Transverse colon (tissue), 4 donors: Measurements from ENCODE around the gene SERPINB6. TPM values are rescaled to one million over a fixed set of nuclear protein-coding genes. Genes with fewer than 3 reads are reported as not detected.
A peak's percentile ranks its signal among the peaks of the same experiment; 100 is the strongest.
"Not testable (repeated sequence)": the region's sequence is repeated elsewhere in the genome, so short reads cannot be mapped to it uniquely, and the experiment has no call there.

Experiments used
- DNase-seq: peaks from one replicate; pipeline ENCODE4 v3.0.0-alpha.2; 2019
- H3K27ac ChIP-seq, 4 donors: fragments of 200-600 bp; sonication (generic); 2 replicates each; pipeline ENCODE4 v1.5.1; 2016 to 2018; ENCODE audit warnings: inconsistent platforms in 4 of 4
- H3K27me3 ChIP-seq: fragments of 200-600 bp; sonication (generic); 2 replicates; pipeline ENCODE4 v1.5.1; 2017; ENCODE audit warnings: inconsistent platforms
- H3K36me3 ChIP-seq, 4 donors: fragments of 200-600 bp; sonication (generic); 2 replicates each; pipeline ENCODE4 v1.5.1; 2017 to 2019; ENCODE audit warnings: inconsistent platforms in 4 of 4
- H3K4me1 ChIP-seq, 4 donors: fragments of 200-600 bp; sonication (generic); 2 replicates each; pipeline ENCODE4 v1.5.1; 2017 to 2020; ENCODE audit warnings: inconsistent platforms in 4 of 4
- H3K4me3 ChIP-seq, 4 donors: fragments of 200-600 bp; sonication (generic); 1 replicate in 1 of 4; 2 replicates in 3 of 4; pipeline versions ENCODE4 v1.5.1 to v1.6.1; 2017 to 2019; ENCODE audit warnings: inconsistent platforms in 4 of 4
- H3K9me3 ChIP-seq, 2 donors: fragments of 200-600 bp; sonication (generic); 2 replicates each; pipeline ENCODE4 v1.5.1; 2017 to 2019; ENCODE audit warnings: inconsistent platforms in 2 of 2
- CTCF ChIP-seq, 5 experiments: fragments of 200-600 bp in 3 of 5; fragments of 450-650 bp in 2 of 5; sonication (generic) in 3 of 5; IDR thresholded peaks; 1 replicate in 2 of 5; 2 replicates in 3 of 5; pipeline ENCODE4 v1.5.1; 2016 to 2017; ENCODE audit warnings: antibody characterized with exemption in 5 of 5, inconsistent platforms in 3 of 5, mild to moderate bottlenecking in 2 of 5, moderate library complexity in 1 of 5
- EP300 ChIP-seq: sonication (generic); formaldehyde crosslinking; IDR thresholded peaks from one replicate; pipeline ENCODE4 v1.6.1; 2017; ENCODE audit warnings: antibody characterized with exemption, low read depth
- POLR2A ChIP-seq: fragments of 450-650 bp; IDR thresholded peaks from one replicate; pipeline ENCODE4 v1.6.1; 2016; ENCODE audit warnings: antibody characterized with exemption, mild to moderate bottlenecking, moderate library complexity
- POLR2AphosphoS5 ChIP-seq, 3 donors: sonication (generic); formaldehyde crosslinking; IDR thresholded peaks; one replicate each; pipeline ENCODE4 v1.6.1; 2016; ENCODE audit warnings: antibody characterized with exemption in 3 of 3
- WGBS, 2 donors: methylation state at CpG; one replicate each; pipeline ENCODE4 v1.1.5; 2018; ENCODE audit warnings: low coverage in 1 of 2; 5-methylcytosine and 5-hydroxymethylcytosine counted together
- in situ Hi-C, 4 donors: fragments of 200-750 bp; cut with MboI; loops; one replicate each; pipeline versions ENCODE4 v1.15.0 to v1.15.1; 2017; ENCODE audit warnings: low sequenced_read_pairs in 3 of 4, low pct_ligation_motif_present in 1 of 4, low pct_unique_long_range_greater_than_20kb in 1 of 4
- intact Hi-C: fragments of 100-400 bp; cut with DNase I; formaldehyde crosslinking; loops from one replicate; pipeline ENCODE4 v1.15.1; 2023; ENCODE audit warnings: low total_unique reads
- total RNA-seq, 4 donors: library from RNA; depleted of rRNA; stranded (reverse); fragments of >200 nt; gene quantifications; one replicate each; pipeline ENCODE4 v1.1.0, GENCODE V29; 2016

Gene SERPINB6
- total RNA-seq, 4 donors from 2014 or later, result 134 to 276 (median 170) TPM

GRCh38 chr6:2909718-2910117 is 61.6 kb downstream of the SERPINB6 start:
- no peaks in the 10 kb centered on the region for H3K36me3 ChIP-seq
- H3K4me1 ChIP-seq, result peaks cover 0 to 6% (median 1%) of the 10 kb centered on the region in 4 donors
- H3K27me3 ChIP-seq, result no peaks in the 10 kb centered on the region
- H3K4me3 ChIP-seq, result no peak overlapping the region
- no peak for TF ChIP-seq CTCF (IDR thresholded peaks at IDR 0.05)
- no peak for TF ChIP-seq POLR2AphosphoS5 (IDR thresholded peaks at IDR 0.05)
- TF ChIP-seq POLR2A, result no peak
- no peak for TF ChIP-seq EP300
- in situ Hi-C loops (loop anchor here in 2 of 4 donors (5.0 to 10.0 kb wide), 2 partner anchors 55 to 62 kb away; no protein-coding TSS in a partner anchor), intact Hi-C loops (no loop called here)
- no peaks in the 10 kb centered on the region for H3K9me3 ChIP-seq
- no peak overlapping the region for H3K27ac ChIP-seq
- whole genome bisulfite sequencing, 2 donors, result 82 to 87% methylated on average over 4 of the region's 4 CpGs
- DNase-seq, result no peak

GRCh38 chr6:2909051-2909606 is 62.2 kb downstream of the SERPINB6 start:
- H3K4me3 ChIP-seq, H3K27me3 ChIP-seq, H3K27ac ChIP-seq, H3K36me3 ChIP-seq, H3K9me3 ChIP-seq, H3K4me1 ChIP-seq, intact Hi-C loops, DNase-seq: not testable (repeated sequence)
- in situ Hi-C loops, result loop anchor here in 1 of 4 donors (10.0 kb wide), 1 partner anchor 54 kb away; no protein-coding TSS in a partner anchor
- WGBS, 2 donors, result 83 to 88% methylated on average over 7 to 16 of the region's 16 CpGs

GRCh38 chr6:2908516-2908915 is 62.9 kb downstream of the SERPINB6 start:
- H3K27ac ChIP-seq, H3K9me3 ChIP-seq, DNase-seq, H3K36me3 ChIP-seq, intact Hi-C loops, H3K4me1 ChIP-seq, H3K4me3 ChIP-seq, H3K27me3 ChIP-seq: not testable (repeated sequence)
- 87% methylated on average over 3 of the region's 3 CpGs; no CpG with 5 or more reads in 1 of the 2 donors for WGBS, 2 donors
- in situ Hi-C loops, result loop anchor here in 1 of 4 donors (10.0 kb wide), 1 partner anchor 54 kb away; no protein-coding TSS in a partner anchor

GRCh38 chr6:2903411-2904185 is 67.8 kb downstream of the SERPINB6 start:
- intact Hi-C loops, H3K36me3 ChIP-seq, DNase-seq, H3K27me3 ChIP-seq, H3K9me3 ChIP-seq: not testable (repeated sequence)
- Histone ChIP-seq H3K4me1 (peaks cover 0 to 21% (median 7%) of the 10 kb centered on the region in 4 donors), H3K27ac (peak overlapping the region; percentile 80 to 86 (median 82)), H3K4me3 (peak overlapping the region; percentile 17 to 68 (median 64))
- in situ Hi-C loops, result loop anchor here in 1 of 4 donors (10.0 kb wide), 1 partner anchor 49 kb away; no protein-coding TSS in a partner anchor
- 62% methylated on average over 21 of the region's 39 CpGs; no CpG with 5 or more reads in 1 of the 2 donors for WGBS, 2 donors

- DNase-seq, intact Hi-C loops, H3K9me3 ChIP-seq, H3K27me3 ChIP-seq, H3K36me3 ChIP-seq: not testable (repeated sequence)
- Histone ChIP-seq H3K4me3 (peak overlapping the region; percentile 17 to 68 (median 64)), H3K4me1 (peaks cover 0 to 21% (median 7%) of the 10 kb centered on the region in 4 donors), H3K27ac (peak overlapping the region; percentile 80 to 86 (median 82))
- WGBS, 2 donors, result 64 to 73% methylated on average over 3 to 27 of the region's 27 CpGs
- in situ Hi-C loops, result loop anchor here in 1 of 4 donors (10.0 kb wide), 1 partner anchor 47 kb away; no protein-coding TSS in a partner anchor
These were observed 69.5 kb downstream of the SERPINB6 start for GRCh38 chr6:2901645-2902502.
